Stimulated activated CD4-positive, alpha-beta T cell treated with anti-CD3 and anti-CD28 coated beads, Interleukin-1b, Interleukin-23, amount 100 ng/mL, for 48 hours (primary cell): ENCODE measurements around the gene CD82.

Source experiments
- DNase-seq: peaks from one replicate; pipeline ENCODE4 v3.0.0-alpha.2; 2020

The CD82 gene

GRCh38 chr11:44621784-44622183 lies 56.3 kb downstream of the CD82 start:
- DNase-seq: no peak

- DNase-seq: no peak
Observed at GRCh38 chr11:44622190-44622650, 56.8 kb downstream of the CD82 start.

- DNase-seq: no peak
Observed at GRCh38 chr11:44622721-44623258, 57.3 kb downstream of the CD82 start.

GRCh38 chr11:44623341-44623730 lies 57.9 kb downstream of the CD82 start:
- no peak for DNase-seq

DNA sequence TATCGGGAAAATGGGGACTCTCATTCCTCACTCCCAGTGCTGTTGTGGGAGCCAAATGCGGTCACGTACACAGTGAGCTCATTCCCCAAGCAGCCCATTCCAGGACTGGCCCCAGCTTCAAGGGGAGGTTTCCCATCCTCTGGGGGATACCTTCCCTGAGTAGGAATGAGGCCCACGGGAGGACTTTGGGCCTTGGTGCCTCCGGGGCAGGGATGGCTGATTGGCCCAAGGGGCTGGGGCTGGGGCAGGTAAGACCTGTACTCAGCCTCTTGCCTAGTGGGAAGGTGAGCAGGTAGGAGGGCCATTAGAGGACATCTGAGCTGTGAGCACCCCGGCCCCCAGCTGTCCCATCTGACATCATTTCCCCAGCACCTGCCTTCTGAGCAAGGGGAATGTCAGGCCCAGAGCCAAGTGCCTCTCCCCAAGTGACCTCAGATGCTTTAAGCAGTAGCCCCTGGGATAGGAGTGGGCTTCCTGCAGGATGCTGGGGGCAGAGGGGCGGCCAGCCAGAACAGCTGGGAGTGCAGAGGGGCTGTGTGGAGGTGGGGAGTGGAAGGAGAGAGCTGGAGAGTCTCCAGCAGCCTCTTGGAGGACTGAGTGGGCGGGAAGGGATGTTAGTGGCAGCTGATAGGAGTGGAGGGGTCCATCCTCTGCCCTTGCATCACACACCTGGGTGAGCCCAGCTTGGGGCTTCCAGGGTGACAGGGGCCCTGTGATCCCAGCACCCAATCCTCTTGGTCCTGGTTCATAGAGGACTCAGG lies 58.4 kb downstream of the CD82 start:
- DNase-seq: no peak

DNA sequence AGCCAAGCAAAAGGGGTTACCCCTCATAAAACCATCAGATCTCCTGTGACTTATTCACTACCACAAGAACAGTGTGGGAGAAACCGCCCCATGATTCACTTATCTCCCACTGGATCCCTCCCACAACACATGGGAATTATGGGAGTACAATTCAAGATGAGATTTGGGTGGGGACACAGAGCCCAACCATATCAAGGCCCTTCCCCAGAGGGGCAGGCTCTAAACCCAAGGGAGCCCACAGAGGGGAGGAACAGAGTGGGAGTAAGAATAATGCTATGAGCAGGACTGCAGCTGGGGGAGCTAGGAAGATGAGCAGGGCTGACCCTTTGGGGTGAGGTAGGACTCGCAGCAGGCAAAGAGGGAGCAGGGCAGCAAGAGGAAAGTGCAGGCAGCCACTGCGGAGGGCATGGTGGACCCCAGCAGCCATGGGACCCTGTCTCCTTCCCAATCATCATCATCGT lies 59.3 kb downstream of the CD82 start:
- no peak for DNase-seq

DNA sequence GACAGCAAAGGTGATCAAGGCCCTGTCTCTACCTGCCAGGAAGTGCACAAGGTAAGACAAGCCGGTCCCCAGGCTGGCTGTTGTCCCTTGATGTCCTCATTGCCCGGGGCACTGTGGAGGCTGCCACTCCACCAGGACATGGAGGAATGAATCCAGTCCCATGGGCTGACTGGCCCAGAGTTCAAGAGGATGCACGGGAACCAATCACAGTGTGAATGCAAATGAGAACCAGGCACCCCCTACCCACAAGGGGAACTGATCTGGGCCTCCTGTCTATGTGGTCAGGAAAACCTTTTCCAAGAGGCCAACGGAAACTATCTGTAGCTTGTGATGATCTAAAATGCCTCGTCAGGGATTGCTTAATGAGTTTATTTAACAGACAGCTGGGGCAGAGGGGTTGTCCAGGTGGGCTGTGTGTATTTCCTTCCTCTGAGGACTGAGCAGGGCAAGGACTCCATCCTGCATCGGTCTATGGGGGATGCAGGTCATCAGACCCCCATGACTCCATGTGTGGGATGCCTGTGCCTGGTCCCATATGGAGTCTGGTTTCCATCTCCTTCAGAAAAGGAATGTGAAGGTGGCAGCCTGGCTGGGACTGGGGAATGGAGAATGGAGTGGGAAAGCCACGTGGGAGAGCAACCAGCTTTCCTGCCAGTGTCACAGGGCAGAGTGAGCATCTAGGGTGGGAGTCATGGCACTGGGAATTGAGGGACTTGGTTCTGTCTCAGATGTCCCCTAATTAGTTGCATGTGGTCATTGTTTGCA lies 60.5 kb downstream of the CD82 start:
- no peak for DNase-seq

GRCh38 chr11:44626645-44627044 lies 61.2 kb downstream of the CD82 start:
- no peak for DNase-seq

GRCh38 chr11:44627165-44627789 lies 61.8 kb downstream of the CD82 start:
- no peak for DNase-seq

DNA sequence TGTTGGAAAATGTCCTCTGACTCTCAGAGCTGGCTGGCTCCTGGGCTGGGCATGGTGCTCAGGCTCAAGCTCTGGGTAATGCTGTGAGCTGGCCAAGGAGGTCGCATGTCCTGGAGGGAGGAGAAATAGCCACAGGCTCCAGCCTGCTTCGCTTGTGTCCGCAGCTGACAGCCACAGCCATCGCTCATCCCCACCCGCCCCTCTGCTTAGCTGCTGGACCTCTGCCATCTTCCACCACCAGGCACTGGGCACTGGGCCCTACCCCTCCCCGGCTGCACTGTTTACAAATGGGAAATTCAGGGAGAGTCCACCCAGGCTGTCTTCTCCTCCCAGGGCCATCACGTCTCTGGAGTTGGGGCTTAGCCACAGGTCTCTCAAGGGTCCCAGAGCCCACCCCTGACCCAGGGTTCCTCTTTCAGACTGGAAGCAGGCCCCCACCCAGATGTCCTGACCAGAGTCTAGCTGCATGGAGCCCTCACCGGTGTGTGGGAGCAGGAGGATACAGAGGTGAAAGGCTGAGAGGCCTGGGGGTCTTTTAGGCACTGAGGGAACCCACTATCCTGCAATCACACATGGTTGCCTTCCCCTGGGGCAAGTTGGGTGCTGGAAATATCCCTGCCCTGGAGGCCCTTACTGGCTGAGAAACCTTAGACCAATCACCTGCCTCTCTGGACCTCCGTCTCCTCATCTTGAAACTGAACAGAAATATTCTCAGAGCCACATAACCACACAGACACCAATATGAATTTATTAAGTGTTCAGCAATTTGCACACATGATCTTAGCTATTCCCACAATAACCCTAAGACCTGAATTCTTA lies 62.7 kb downstream of the CD82 start:
- no peak for DNase-seq

DNA sequence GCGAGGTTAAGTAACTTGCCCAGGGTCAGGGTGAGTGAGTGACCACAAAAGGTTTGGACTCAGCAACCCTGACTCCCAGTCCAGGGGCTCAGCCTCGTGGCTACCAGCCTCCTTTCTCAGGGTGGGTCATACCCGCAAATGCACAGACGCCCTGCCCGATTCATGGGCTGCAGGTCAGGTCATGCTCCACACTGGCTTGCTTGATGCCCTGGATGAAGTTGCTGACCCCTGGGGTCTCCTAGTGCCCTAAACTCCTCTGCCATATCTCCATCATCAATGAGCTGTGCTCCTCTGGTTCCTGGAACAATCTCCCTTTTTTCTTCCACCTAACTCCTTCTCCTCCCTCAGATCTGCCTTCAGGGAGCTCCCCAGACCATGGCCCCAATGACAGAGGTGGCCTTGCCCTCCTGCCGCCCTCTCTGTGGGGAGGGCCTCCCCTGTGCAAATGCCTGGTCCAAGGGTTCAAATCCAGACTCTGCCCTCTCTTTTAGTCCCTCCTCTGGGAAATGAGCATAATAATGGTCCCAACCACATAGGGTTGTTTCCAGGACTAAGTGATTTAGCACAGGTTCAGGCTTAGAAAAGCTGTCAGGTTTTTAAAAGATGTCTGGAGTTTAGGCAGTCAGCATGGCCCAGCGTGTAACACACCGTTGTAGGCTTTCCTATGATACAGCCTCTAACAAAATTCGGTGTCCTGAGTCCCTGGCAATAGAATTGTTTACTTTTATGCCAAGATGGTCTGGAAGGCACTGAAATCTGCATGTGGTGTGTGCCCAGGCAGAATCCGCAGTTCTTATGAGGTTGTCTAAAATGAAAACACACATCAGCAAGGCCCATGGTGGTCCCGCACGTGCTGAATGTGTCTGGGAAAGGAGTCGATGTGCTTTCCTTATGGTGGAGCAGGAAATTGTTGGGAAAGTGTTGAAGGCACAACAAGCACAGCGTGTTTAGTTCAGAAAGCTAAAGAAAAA lies 63.6 kb downstream of the CD82 start:
- no peak for DNase-seq

GRCh38 chr11:44629732-44630345 lies 64.4 kb downstream of the CD82 start:
- no peak for DNase-seq

DNA sequence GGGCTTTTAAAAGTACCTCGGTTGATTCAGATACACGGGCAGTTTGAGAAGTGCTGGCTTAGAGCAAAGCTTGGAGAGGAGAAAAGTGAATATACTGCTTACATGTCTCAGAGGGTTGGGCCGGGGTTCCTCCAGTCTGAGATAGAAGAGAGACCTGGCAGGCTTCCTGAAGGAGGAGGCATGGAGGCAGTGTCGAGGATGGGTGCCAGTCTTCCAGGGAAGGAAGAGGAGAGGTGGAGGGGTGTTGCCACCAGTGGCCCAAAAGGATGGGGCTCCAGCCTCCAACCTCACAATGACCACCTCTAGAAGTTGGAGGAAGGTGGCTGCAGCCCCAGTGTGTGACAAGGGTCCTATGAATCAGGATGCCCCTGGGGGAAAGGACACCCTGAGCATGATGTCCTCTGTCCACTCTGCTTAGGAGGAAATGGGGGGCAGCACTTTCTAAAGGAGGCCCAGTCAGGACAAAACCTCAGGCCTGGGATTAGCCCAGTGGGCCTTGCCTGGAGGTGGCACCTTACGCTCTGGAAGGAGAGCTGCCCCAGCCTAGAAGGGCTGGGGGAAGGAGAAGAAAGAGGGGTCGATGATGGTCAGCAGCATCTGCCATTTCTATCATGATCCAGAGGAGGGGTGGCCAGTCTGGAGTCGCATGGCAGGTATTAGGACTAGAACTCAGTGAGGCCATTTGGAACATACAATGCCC lies 65.2 kb downstream of the CD82 start:
- no peak for DNase-seq

GRCh38 chr11:44631831-44632230 lies 66.4 kb downstream of the CD82 start:
- no peak for DNase-seq

DNA sequence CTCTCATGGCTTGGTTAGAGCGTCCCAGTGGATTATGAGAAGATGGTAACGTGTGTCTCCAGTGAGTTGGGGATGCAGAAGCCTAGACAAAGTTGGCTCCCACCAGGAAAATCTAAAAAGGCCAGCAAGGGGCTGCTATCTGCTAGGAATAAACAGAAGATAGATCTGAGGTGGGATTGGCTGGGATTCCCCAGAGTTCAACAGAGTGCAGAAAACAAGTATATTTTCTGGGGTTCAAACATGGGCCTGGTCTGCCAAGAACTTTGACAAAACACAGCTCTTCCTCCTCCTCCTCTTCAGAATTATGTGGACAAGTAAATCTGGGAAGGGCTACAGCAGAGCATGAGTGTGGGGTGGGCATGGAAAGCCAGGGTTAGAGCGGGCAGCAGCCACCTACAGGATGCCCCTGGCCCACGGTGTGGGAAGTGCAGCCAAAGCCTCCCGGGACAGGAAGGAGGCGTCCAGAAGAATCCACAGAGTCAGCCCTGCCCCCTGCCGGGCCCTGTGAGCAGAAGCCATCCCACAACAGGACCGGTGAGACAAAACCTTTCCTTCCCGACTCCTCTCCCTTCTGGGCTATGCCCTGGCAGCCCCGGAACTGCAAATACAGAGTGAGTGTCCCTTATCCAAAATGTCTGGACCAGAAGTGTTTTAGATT lies 67.1 kb downstream of the CD82 start:
- no peak for DNase-seq

DNA sequence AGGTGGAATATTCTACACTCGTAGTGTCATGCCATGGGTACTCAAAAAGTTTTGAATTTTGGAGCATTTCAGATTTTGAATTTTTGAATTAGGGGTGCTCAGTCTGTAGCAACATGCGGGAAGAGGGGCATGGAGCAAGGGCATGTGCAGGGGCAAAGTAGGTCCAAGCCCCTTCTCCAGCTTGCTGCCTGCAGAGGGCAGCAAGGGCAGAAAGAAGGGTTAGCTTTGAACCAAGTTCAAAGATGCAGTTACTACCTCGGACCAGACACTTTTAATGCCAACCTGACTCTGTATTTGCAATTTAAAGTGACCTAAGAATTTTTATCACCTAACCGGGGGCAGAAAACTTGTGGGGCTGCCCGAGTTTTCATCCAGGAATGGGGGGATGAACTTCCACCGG lies 68.2 kb downstream of the CD82 start:
- DNase-seq: no peak

GRCh38 chr11:44634401-44635281 lies 69.2 kb downstream of the CD82 start:
- no peak for DNase-seq

GRCh38 chr11:44637487-44637886 lies 72.0 kb downstream of the CD82 start:
- no peak for DNase-seq

- no peak for DNase-seq
Observed at GRCh38 chr11:44638032-44638431, 72.6 kb downstream of the CD82 start.
